ENCODE data around the gene FAM83C.

- TF ChIP-seq POLR2A (IDR thresholded peaks at IDR 0.05; ENCODE audit: low read depth, low read length) (no peak), POLR2AphosphoS5 (IDR thresholded peaks at IDR 0.05; ENCODE audit: low read depth, low read length) (no peak), POU2F2 (IDR thresholded peaks at IDR 0.05; ENCODE audit: low read depth, low read length) (no peak)
Observed at GRCh38 chr20:35254448-35254999, 37.7 kb downstream of the FAM83C start.
